Measurements from ENCODE around the gene SCNN1B.
A peak's percentile ranks its signal among the peaks of the same experiment; 100 is the strongest.

The SCNN1B gene

GRCh38 chr16:23424292-23424958 is 122.3 kb downstream of the SCNN1B start:
- ChIA-PET POLR2A (interaction anchor here (0.7 kb wide), 1 partner anchor 16 kb away, joined by 3 read pairs; no protein-coding TSS in a partner anchor), CTCF (interaction anchor here (0.5 to 4.8 kb wide), 3 partner anchors 11 to 304 kb away, joined by 4 to 48 read pairs (median 4); no protein-coding TSS in a partner anchor)
- Histone ChIP-seq H3K4me1 (ENCODE audit: control insufficient read depth, insufficient read depth, low read length) (peaks cover 3% of the 10 kb centered on the region; the same call in 1 of the 2 replicates), H3K4me3 (ENCODE audit: low read depth, low read length) (no peak overlapping the region), H3K27ac (ENCODE audit: extremely low read depth, low read depth, low read length) (0 out of 2 replicates have a peak overlapping the region, but pooled peaks have one; percentile 22), H3K36me3 (ENCODE audit: control insufficient read depth in 2 of 2, insufficient read depth in 1 of 2, low read length in 2 of 2) (peaks cover 5 to 9% of the 10 kb centered on the region in 2 experiments; a peak in 2 of 3 replicates), H3K9me3 (ENCODE audit: control insufficient read depth, insufficient read depth, low read depth, low read length) (no peaks in the 10 kb centered on the region)
- TF ChIP-seq ZFP37 (tag by site-specific recombination; IDR thresholded peaks at IDR 0.05) (no peak), ZNF114 (tag by site-specific recombination; IDR thresholded peaks at IDR 0.05) (no peak), ZBTB21 (tag by site-specific recombination; IDR thresholded peaks at IDR 0.05) (no peak), HIC1 (tag by site-specific recombination; IDR thresholded peaks at IDR 0.05) (no peak), EGR2 (tag by site-specific recombination; IDR thresholded peaks at IDR 0.05; ENCODE audit: low read depth) (0 out of 2 replicates have a peak, but pooled peaks have one; percentile 40), ZNF175 (tag by site-specific recombination; IDR thresholded peaks at IDR 0.05) (no peak), ZNF302 (tag by site-specific recombination; IDR thresholded peaks at IDR 0.05; ENCODE audit: low read depth) (no peak), ZBTB20 (tag by site-specific recombination; IDR thresholded peaks at IDR 0.05) (peak; percentile 46), ZNF335 (tag by site-specific recombination; conservative IDR thresholded peaks at IDR 0.05) (peak; percentile 68), ZSCAN16 (tag by site-specific recombination; IDR thresholded peaks at IDR 0.05) (no peak), REST (tag by site-specific recombination; IDR thresholded peaks at IDR 0.05) (no peak), OSR2 (tag by site-specific recombination; IDR thresholded peaks at IDR 0.05) (peak; percentile 37; the same call in 1 of the 2 replicates), ZSCAN23 (tag by site-specific recombination; IDR thresholded peaks at IDR 0.05) (no peak), REPIN1 (tag by site-specific recombination; IDR thresholded peaks at IDR 0.05; ENCODE audit: low read depth) (no peak), ZNF660 (tag by site-specific recombination; IDR thresholded peaks at IDR 0.05) (no peak), ZNF223 (tag by site-specific recombination; IDR thresholded peaks at IDR 0.05) (no peak), ZNF394 (tag by site-specific recombination; IDR thresholded peaks at IDR 0.05; ENCODE audit: borderline replicate concordance) (no peak), ZNF837 (tag by site-specific recombination; IDR thresholded peaks at IDR 0.05) (no peak), GLIS1 (tag by site-specific recombination; IDR thresholded peaks at IDR 0.05) (0 out of 2 replicates have a peak, but pooled peaks have one; percentile 34), ZFHX2 (tag by site-specific recombination; conservative IDR thresholded peaks at IDR 0.05) (peak; percentile 66), RBAK (tag by site-specific recombination; IDR thresholded peaks at IDR 0.05) (no peak), ZNF433 (tag by site-specific recombination; IDR thresholded peaks at IDR 0.05; ENCODE audit: low read depth) (no peak), ZBTB7A (tag by site-specific recombination; IDR thresholded peaks at IDR 0.05; ENCODE audit: low read depth) (no peak), ZNF121 (tag by site-specific recombination; IDR thresholded peaks at IDR 0.05) (no peak), ZBTB48 (tag by site-specific recombination; IDR thresholded peaks at IDR 0.05) (no peak), ZNF830 (tag by site-specific recombination; IDR thresholded peaks at IDR 0.05; ENCODE audit: low read depth) (no peak), ZBTB8A (tag by site-specific recombination; IDR thresholded peaks at IDR 0.05) (no peak), YY2 (tag by site-specific recombination; IDR thresholded peaks at IDR 0.05) (no peak), ZNF280C (tag by site-specific recombination; IDR thresholded peaks at IDR 0.05) (no peak)

Measured in HEK293 (cell line).